ENCODE data around the gene LRP1B.

GRCh38 chr2:142010477-142011270 is 120.1 kb downstream of the LRP1B start:
- TF ChIP-seq SNAI2 (CRISPR knock-in tag; IDR thresholded peaks at IDR 0.05) (no peak), ZFP3 (CRISPR knock-in tag; IDR thresholded peaks at IDR 0.05) (no peak)

Measured in SK-N-SH treated with all-trans-retinoic acid at 6 μM for 48 hours (cell line).